ENCODE measurements around the gene TTF1.
"Not testable (repeated sequence)": the region's sequence is repeated elsewhere in the genome, so short reads cannot be mapped to it uniquely, and the experiment has no call there.

The TTF1 gene

GRCh38 chr9:132410642-132411041 is 4.0 kb upstream of the TTF1 start:
- DNase-seq, result no peak

GRCh38 chr9:132409828-132410528 is 3.3 kb upstream of the TTF1 start, which contains the start of gene CFAP77:
CFAP77 (plus strand) TSS chr9:132410211; CDS start chr9:132410272, 61 bp downstream.
- DNase-seq, result peak; percentile 22

- DNase-seq, result no peak
These were observed 1.9 kb upstream of the TTF1 start for GRCh38 chr9:132408521-132408920.

- DNase-seq, result no peak
These were observed 556 bp upstream of the TTF1 start for GRCh38 chr9:132407196-132407595.

GRCh38 chr9:132404228-132404881 is 2.3 kb downstream of the TTF1 start:
- DNase-seq, result no peak

GRCh38 chr9:132401824-132402223 is 4.8 kb downstream of the TTF1 start:
- no peak for DNase-seq

- no peak for DNase-seq
These were observed 11.1 kb downstream of the TTF1 start for GRCh38 chr9:132395560-132395959.

- no peak for DNase-seq
These were observed 15.2 kb downstream of the TTF1 start for GRCh38 chr9:132391449-132391848.

- DNase-seq, result no peak
These were observed 15.7 kb downstream of the TTF1 start for GRCh38 chr9:132390966-132391365.

GRCh38 chr9:132387133-132387532 is 19.5 kb downstream of the TTF1 start:
- DNase-seq, result no peak

- no peak for DNase-seq
These were observed 22.3 kb downstream of the TTF1 start for GRCh38 chr9:132384376-132384775.

GRCh38 chr9:132383462-132383883 is 23.2 kb downstream of the TTF1 start:
- DNase-seq, result no peak

GRCh38 chr9:132381966-132382541 is 24.6 kb downstream of the TTF1 start:
- DNase-seq, result no peak

GRCh38 chr9:132378416-132378815 is 28.2 kb downstream of the TTF1 start:
- DNase-seq, result not testable (repeated sequence)

GRCh38 chr9:132377769-132378168 is 28.9 kb downstream of the TTF1 start:
- not testable (repeated sequence) for DNase-seq

GRCh38 chr9:132372177-132373095 is 34.2 kb downstream of the TTF1 start:
- DNase-seq, result no peak

GRCh38 chr9:132370592-132370991 is 36.0 kb downstream of the TTF1 start:
- no peak for DNase-seq

- DNase-seq, result no peak
These were observed 37.2 kb downstream of the TTF1 start for GRCh38 chr9:132369421-132369820.

GRCh38 chr9:132367613-132368313 is 38.9 kb downstream of the TTF1 start:
- DNase-seq, result no peak

GRCh38 chr9:132366481-132366880 is 40.2 kb downstream of the TTF1 start:
- DNase-seq, result no peak

GRCh38 chr9:132365986-132366385 is 40.7 kb downstream of the TTF1 start:
- no peak for DNase-seq

- no peak for DNase-seq
These were observed 42.6 kb downstream of the TTF1 start for GRCh38 chr9:132364068-132364467.
